Measurements from ENCODE around the gene ROGDI. TPM values are rescaled to one million over a fixed set of nuclear protein-coding genes. Genes with fewer than 3 reads are reported as not detected.

Gene ROGDI
- total RNA-seq, 3 donors from 2014 or later (not counting 1 experiment from before 2014, with no cell fraction given), result 6.6 to 15.5 (median 7.5) TPM

DNA sequence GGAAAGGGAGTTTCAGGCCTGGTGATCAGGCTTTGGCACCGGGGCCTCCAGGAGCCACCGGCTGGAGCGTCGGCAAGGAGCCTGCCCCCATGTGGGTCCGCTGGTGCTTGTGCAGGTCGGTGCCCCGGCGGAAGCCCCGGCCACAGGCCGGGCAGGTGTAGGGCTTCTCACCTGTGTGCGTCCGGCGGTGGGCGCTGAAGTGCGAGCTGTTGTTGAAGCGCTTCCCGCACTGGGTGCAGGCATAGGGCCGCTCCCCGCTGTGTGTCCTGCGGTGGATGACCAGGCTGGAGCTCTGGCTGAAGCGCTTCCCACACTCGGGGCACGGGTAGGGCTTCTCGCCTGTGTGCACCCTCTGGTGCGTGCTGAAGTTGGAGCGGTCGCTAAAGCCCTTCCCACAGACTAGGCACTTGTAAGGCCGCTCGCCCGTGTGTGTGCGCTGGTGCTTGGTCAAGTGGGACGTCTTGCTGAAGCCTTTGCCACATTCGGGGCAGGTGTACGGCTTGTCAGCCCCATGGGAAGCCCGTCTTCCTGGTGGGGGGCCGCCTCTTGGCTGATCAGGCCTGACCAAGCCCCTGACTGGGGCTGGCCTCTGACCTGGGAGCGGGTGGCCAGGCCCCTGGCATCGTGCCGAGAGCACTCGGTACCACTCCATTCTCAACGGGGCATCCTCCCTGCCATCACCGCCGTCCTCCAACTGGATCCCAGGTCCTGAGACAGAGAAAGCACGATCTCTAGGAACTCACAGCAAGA, 49.9 kb downstream of the ROGDI start:
- Histone ChIP-seq H3K4me1 (ENCODE audit: control insufficient read depth, insufficient read depth, low read length) (no peaks in the 10 kb centered on the region), H3K9me3 (ENCODE audit: control insufficient read depth, insufficient read depth, low read length) (no peaks in the 10 kb centered on the region), H3K27ac (ENCODE audit: low read length) (no peak overlapping the region), H3K27me3 (ENCODE audit: control insufficient read depth, insufficient read depth, low read length) (no peaks in the 10 kb centered on the region), H3K4me3 (ENCODE audit: low read length) (no peak overlapping the region), H3K36me3 (ENCODE audit: control insufficient read depth, insufficient read depth, low read length) (peaks cover 36% of the 10 kb centered on the region)
- Mint-ChIP-seq H3K9me3 (no peaks in the 10 kb centered on the region), H3K27me3 (ENCODE audit: low read depth in 2 of 2) (no peaks in the 10 kb centered on the region), H3K27ac (no peak overlapping the region), H3K4me1 (peaks cover 7 to 8% of the 10 kb centered on the region in 2 donors), H3K4me3 (no peak overlapping the region), H3K36me3 (no peaks in the 10 kb centered on the region)
- TF ChIP-seq, protein P1, sequence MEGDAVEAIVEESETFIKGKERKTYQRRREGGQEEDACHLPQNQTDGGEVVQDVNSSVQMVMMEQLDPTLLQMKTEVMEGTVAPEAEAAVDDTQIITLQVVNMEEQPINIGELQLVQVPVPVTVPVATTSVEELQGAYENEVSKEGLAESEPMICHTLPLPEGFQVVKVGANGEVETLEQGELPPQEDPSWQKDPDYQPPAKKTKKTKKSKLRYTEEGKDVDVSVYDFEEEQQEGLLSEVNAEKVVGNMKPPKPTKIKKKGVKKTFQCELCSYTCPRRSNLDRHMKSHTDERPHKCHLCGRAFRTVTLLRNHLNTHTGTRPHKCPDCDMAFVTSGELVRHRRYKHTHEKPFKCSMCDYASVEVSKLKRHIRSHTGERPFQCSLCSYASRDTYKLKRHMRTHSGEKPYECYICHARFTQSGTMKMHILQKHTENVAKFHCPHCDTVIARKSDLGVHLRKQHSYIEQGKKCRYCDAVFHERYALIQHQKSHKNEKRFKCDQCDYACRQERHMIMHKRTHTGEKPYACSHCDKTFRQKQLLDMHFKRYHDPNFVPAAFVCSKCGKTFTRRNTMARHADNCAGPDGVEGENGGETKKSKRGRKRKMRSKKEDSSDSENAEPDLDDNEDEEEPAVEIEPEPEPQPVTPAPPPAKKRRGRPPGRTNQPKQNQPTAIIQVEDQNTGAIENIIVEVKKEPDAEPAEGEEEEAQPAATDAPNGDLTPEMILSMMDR (IDR thresholded peaks at IDR 0.05), result no peak
- DNase-seq, result no peak
- intact Hi-C loops (cut with micrococcal nuclease), result no loop called here
- no peak for ATAC-seq
- 94% methylated on average over 44 of the region's 44 CpGs for WGBS (ENCODE audit: insufficient coverage)

DNA sequence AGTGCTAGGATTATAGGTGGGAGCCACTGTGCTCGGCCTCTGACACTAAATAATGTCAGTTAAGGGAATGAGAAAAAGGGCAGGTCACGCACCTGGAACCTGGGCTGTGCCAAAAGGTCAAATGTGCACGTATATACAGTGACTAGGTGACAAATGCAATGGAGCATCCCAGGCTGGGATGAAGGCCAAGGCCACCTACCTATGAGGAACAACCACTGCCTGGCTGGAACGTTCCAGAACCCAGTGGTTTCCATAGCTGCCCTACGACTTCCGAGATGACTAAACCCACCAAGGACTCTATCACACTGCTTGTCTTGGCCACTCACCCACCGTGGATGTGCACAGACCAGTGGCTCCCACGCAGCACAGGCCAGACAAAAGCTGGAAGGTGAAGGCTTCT, 51.5 kb downstream of the ROGDI start:
- H3K4me3 Mint-ChIP-seq, result no peak overlapping the region
- Histone ChIP-seq H3K36me3 (ENCODE audit: control insufficient read depth, insufficient read depth, low read length) (peaks cover 36% of the 10 kb centered on the region), H3K27ac (ENCODE audit: low read length) (no peak overlapping the region), H3K4me3 (ENCODE audit: low read length) (no peak overlapping the region), H3K9me3 (ENCODE audit: control insufficient read depth, insufficient read depth, low read length) (no peaks in the 10 kb centered on the region), H3K4me1 (ENCODE audit: control insufficient read depth, insufficient read depth, low read length) (no peaks in the 10 kb centered on the region), H3K27me3 (ENCODE audit: control insufficient read depth, insufficient read depth, low read length) (no peaks in the 10 kb centered on the region)
- H3K36me3 Mint-ChIP-seq, result no peaks in the 10 kb centered on the region
- TF ChIP-seq, protein P1 (IDR thresholded peaks at IDR 0.05), result no peak
- H3K4me1 Mint-ChIP-seq, result peaks cover 10% of the 10 kb centered on the region in 2 donors
- H3K27me3 Mint-ChIP-seq (ENCODE audit: low read depth in 2 of 2), result no peaks in the 10 kb centered on the region
- WGBS (ENCODE audit: insufficient coverage), result 97% methylated on average over 8 of the region's 8 CpGs
- H3K9me3 Mint-ChIP-seq, result no peaks in the 10 kb centered on the region
- ATAC-seq, result no peak
- intact Hi-C loops (cut with micrococcal nuclease), result no loop called here
- DNase-seq, result no peak
- no peak overlapping the region for H3K27ac Mint-ChIP-seq

DNA sequence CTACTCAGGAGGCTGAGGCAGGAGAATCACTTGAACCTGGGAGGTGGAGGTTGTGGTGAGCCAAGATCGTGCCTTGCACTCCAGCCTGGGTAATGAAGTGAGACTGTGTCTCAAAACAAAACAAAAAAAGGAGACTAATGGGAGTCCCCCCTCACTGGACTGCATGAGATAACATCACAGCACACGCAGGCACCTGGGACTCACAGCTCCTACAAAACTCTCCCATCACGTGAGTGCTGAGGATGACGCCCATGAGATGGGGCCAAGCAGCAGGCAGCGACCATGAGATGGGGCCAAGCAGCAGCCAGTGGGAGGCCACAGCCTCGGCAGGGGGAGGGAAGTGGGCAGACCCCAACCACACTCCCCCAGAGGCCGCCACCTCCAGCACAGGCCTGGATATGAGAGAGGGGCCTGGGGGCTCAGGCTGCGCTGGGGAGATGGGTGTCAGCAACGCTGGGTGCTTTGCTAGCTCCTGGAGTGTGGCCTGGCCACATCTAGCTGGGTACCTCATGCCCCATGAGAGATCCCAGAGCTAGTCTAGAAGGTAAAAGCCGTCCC, 52.7 kb downstream of the ROGDI start:
- Histone ChIP-seq H3K36me3 (ENCODE audit: control insufficient read depth, insufficient read depth, low read length) (peaks cover 30% of the 10 kb centered on the region), H3K4me3 (ENCODE audit: low read length) (no peak overlapping the region), H3K27me3 (ENCODE audit: control insufficient read depth, insufficient read depth, low read length) (no peaks in the 10 kb centered on the region), H3K4me1 (ENCODE audit: control insufficient read depth, insufficient read depth, low read length) (no peaks in the 10 kb centered on the region), H3K9me3 (ENCODE audit: control insufficient read depth, insufficient read depth, low read length) (no peaks in the 10 kb centered on the region), H3K27ac (ENCODE audit: low read length) (no peak overlapping the region)
- Mint-ChIP-seq H3K4me3 (no peak overlapping the region), H3K27me3 (ENCODE audit: low read depth in 2 of 2) (no peaks in the 10 kb centered on the region), H3K4me1 (peaks cover 10% of the 10 kb centered on the region in 2 donors), H3K9me3 (no peaks in the 10 kb centered on the region), H3K27ac (no peak overlapping the region), H3K36me3 (no peaks in the 10 kb centered on the region)
- no peak for ATAC-seq
- TF ChIP-seq, protein P1 (IDR thresholded peaks at IDR 0.05), result no peak
- no peak for DNase-seq
- intact Hi-C loops (cut with micrococcal nuclease), result no loop called here
- 90% methylated on average over 9 of the region's 10 CpGs for WGBS (ENCODE audit: insufficient coverage)
